DMS53 treated with DMSO at 0.1 percent for 48 hours (cell line): ENCODE data around the gene GARIN5A.

ENCODE experiments used
- DNase-seq: peaks from one replicate; lab custom pipeline; 2025; ENCODE audit not compliant: unreplicated experiment; lab: John Stamatoyannopoulos, UW

Gene GARIN5A

DNA sequence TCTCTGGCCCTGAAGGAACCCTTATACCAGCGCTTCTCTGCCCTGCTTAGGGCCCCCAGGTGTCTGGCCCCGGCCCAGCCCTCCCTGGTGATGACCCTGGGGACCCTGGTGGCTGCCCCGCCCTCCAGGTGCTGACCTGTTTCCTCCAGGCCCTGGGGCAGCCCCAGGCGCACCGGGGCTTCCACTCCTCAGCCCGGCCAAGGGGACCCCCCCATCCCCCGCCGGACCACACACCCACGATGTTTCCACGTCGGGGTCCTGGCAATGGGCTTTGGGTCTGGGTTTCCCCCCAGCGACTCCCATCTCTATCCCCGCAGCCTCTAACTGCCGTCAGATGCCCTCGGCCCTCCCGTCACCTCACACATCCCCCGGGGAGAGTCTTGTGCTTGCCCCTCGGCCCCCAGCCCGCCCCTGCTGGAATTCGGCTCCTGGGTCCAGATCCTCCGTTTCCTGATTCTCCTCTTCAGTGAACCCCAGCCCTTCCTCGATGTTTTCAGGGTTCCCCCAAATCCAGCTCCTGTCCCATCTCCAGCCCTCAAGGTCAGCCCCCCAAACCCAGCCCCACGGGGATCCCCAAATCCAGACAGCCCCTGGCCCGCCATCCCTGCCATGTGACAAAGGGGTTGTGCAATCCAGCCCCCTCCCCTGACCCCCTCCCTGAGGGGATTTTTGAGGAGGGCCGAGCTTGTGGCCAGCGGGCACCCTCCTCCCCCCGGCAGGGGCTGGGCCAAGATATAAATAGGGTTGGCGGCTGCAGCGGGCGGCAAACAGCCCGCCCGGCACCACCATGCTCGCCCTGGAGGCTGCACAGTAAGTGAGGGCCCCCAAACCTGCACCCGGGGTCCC, 58.2 kb downstream of the GARIN5A start, which contains the start of gene SPIB:
Gene SPIB, plus strand, starts transcription at position 763 of the 846 bp plus-strand sequence. Its CDS starts 25 bp downstream, at position 788.
- no peak for DNase-seq

GRCh38 chr19:50417111-50418081, 59.3 kb downstream of the GARIN5A start:
- peak; percentile 25 for DNase-seq
